ENCODE data around the gene STH. TPM values are rescaled to one million over a fixed set of nuclear protein-coding genes. Genes with fewer than 3 reads are reported as not detected.

STH gene
- total and polyA plus RNA-seq, 2 experiments from 2014 or later = 0.55 TPM; not detected in 1

GRCh38 chr17:45975640-45976295 lies 23.3 kb upstream of the STH start:
- DNase-seq (ENCODE audit: low spot score) (no peak), ATAC-seq (no peak)
- 0 out of 2 replicates have a peak overlapping the region, but pooled peaks have one; percentile 36 for H3K27ac Mint-ChIP-seq
- Histone ChIP-seq H4K20me1 (replicated peaks; ENCODE audit: insufficient read depth) (no peaks in the 10 kb centered on the region), H2AFZ (no peak overlapping the region), H3K27ac (ENCODE audit: low read depth) (no peak overlapping the region), H3K79me2 (replicated peaks; ENCODE audit: insufficient read depth) (no peaks in the 10 kb centered on the region), H3F3A (replicated peaks; ENCODE audit: low read depth) (no peaks in the 10 kb centered on the region), H3K9me2 (ENCODE audit: insufficient read depth) (0 out of 2 replicates have a peak, but pooled peaks cover 4% of the 10 kb centered on the region), H3K4me3 (no peak overlapping the region), H3K36me3 (ENCODE audit: insufficient read depth) (no peaks in the 10 kb centered on the region), H3K4me2 (no peak overlapping the region), H3K27me3 (ENCODE audit: insufficient read depth) (0 out of 2 replicates have a peak, but pooled peaks cover 2% of the 10 kb centered on the region), H3K4me1 (ENCODE audit: insufficient read depth) (no peaks in the 10 kb centered on the region)
- no peaks in the 10 kb centered on the region for H3K4me1 Mint-ChIP-seq
- peaks cover 5% of the 10 kb centered on the region for H3K27me3 Mint-ChIP-seq (ENCODE audit: insufficient read depth, low read depth, poor library complexity)
- TF ChIP-seq EZH2 (IDR thresholded peaks at IDR 0.05; ENCODE audit: low read depth, unreplicated experiment) (no peak), ETS1 (IDR thresholded peaks at IDR 0.05) (no peak), POLR2AphosphoS5 (IDR thresholded peaks at IDR 0.05; ENCODE audit: low read depth) (no peak), ZNF462 (CRISPR knock-in tag; IDR thresholded peaks at IDR 0.05) (no peak), JUNB (IDR thresholded peaks at IDR 0.05; ENCODE audit: unreplicated experiment) (no peak), CREB1 (CRISPR knock-in tag; IDR thresholded peaks at IDR 0.05; ENCODE audit: low read depth) (no peak)
- no peak overlapping the region for H3K4me3 Mint-ChIP-seq
- no peaks in the 10 kb centered on the region for H3K36me3 Mint-ChIP-seq (ENCODE audit: low read depth)
- H3K9me3 Mint-ChIP-seq = no peaks in the 10 kb centered on the region; the same call in 2 of the 3 replicates

Measured in GM23338 (cell line).